HCT116 (cell line): Measurements from ENCODE around the gene SYNC. TPM values are rescaled to one million over a fixed set of nuclear protein-coding genes. Genes with fewer than 3 reads are reported as not detected.

Experiments used
- ATAC-seq: fragments of 200-7000 bp; cut with Tn5 transposase; 2 replicates; pipeline ENCODE4 v1.9.1; 2020; ENCODE audit warnings: mild to moderate bottlenecking, moderate library complexity
- BruUV-seq: library from RNA; stranded (reverse); fragments of 400-500 nt; replicated peaks from 2 replicates; lab custom pipeline; 2021; lab: Mats Ljungman, UMichigan
- CTCF ChIA-PET: fragments of 300-600 bp; sonication (Branson Sonifier 250); formaldehyde crosslinking; loops from one replicate; lab custom pipeline; 2021; ENCODE audit warnings: antibody characterized with exemption; lab: Charles Lee
- POLR2A ChIA-PET: fragments of 300-600, 350-600 bp; sonication (Branson Sonifier 250); formaldehyde crosslinking; loops from one replicate; lab custom pipeline; 2021; ENCODE audit warnings: antibody characterized with exemption; lab: Charles Lee
- RAD21 ChIA-PET, 2 experiments: fragments of 300-600 bp; sonication (Branson Sonifier 250); formaldehyde crosslinking; loops; one replicate each; lab custom pipeline; 2023; ENCODE audit warnings: low total read pairs in 2 of 2; ENCODE audit not compliant: uncharacterized antibody in 2 of 2, unreplicated experiment in 2 of 2, low non-redundant PET in 1 of 2; lab: Charles Lee
- DNase-seq: peaks from one replicate; pipeline ENCODE4 v3.0.0-alpha.2; 2010; ENCODE audit warnings: low read depth, low spot score
- H2AFZ ChIP-seq: fragments of 200-600 bp; shearing (Covaris generic), sonication (generic); 2 replicates; pipeline ENCODE4 v1.6.1; 2017; ENCODE audit warnings: low read depth, mixed run types, mixed read lengths, antibody characterized with exemption, low read length; ENCODE audit not compliant: poor library complexity, severe bottlenecking
- H3K27ac ChIP-seq: 2 replicates; pipeline ENCODE4 v1.5.1; 2012; ENCODE audit warnings: low read depth, low read length
- H3K27me3 ChIP-seq: fragments of 200-600 bp; sonication (generic); 2 replicates; pipeline ENCODE4 v1.6.1; 2016; ENCODE audit warnings: mixed run types, low read length, mixed read lengths; ENCODE audit not compliant: insufficient read depth
- H3K36me3 ChIP-seq, 2 experiments: fragments of 200-500 bp in 1 of 2; fragments of 200-600 bp in 1 of 2; sonication (Bioruptor generic) in 1 of 2; sonication (generic) in 1 of 2; 2 replicates each; pipeline versions ENCODE4 v1.5.1 to v1.6.1; 2014 to 2016; ENCODE audit warnings: low read length in 2 of 2, inconsistent platforms in 1 of 2, mixed read lengths in 1 of 2, mixed run types in 1 of 2; ENCODE audit not compliant: insufficient read depth in 2 of 2, control insufficient read depth in 1 of 2
- H3K4me1 ChIP-seq, 2 experiments: fragments of 200-600 bp in 1 of 2; sonication (generic) in 1 of 2; 2 replicates each; pipeline versions ENCODE4 v1.5.1 to v1.6.1; 2012 to 2017; ENCODE audit warnings: low read length in 2 of 2, inconsistent platforms in 1 of 2, mild to moderate bottlenecking in 1 of 2, mixed read lengths in 1 of 2, mixed run types in 1 of 2, moderate library complexity in 1 of 2; ENCODE audit not compliant: insufficient read depth in 2 of 2, control insufficient read depth in 1 of 2
- H3K4me2 ChIP-seq: fragments of 200-600 bp; sonication (generic); 2 replicates; pipeline ENCODE4 v1.6.1; 2017; ENCODE audit warnings: mixed run types, low read length, mixed read lengths
- H3K4me3 ChIP-seq, 2 experiments: fragments of 200-600 bp in 1 of 2; sonication (generic) in 1 of 2; replicated peaks in 1 of 2; 2 replicates each; pipeline ENCODE4 v1.5.1; 2011 to 2016; ENCODE audit warnings: low read length in 2 of 2, control low read depth in 1 of 2, low read depth in 1 of 2, mild to moderate bottlenecking in 1 of 2, mixed read lengths in 1 of 2, mixed run types in 1 of 2
- H3K79me2 ChIP-seq: fragments of 200-600 bp; sonication (generic); 2 replicates; pipeline ENCODE4 v1.6.1; 2017; ENCODE audit warnings: mild to moderate bottlenecking, mixed run types, low read length, moderate library complexity, mixed read lengths; ENCODE audit not compliant: insufficient read depth
- H3K9ac ChIP-seq: fragments of 200-600 bp; sonication (generic); 2 replicates; pipeline ENCODE4 v1.6.1; 2016; ENCODE audit warnings: low read length, mixed read lengths
- H3K9me2 ChIP-seq: fragments of 200-600 bp; sonication (generic), shearing (Covaris generic); 2 replicates; pipeline ENCODE4 v1.6.1; 2017; ENCODE audit warnings: mixed run types, mild to moderate bottlenecking, moderate library complexity; ENCODE audit not compliant: insufficient read depth
- H3K9me3 ChIP-seq, 2 experiments: fragments of 200-500 bp in 1 of 2; fragments of 200-600 bp in 1 of 2; sonication (Bioruptor generic) in 1 of 2; sonication (generic) in 1 of 2; 2 replicates each; pipeline ENCODE4 v1.6.1; 2014 to 2017; ENCODE audit warnings: low read length in 2 of 2, mixed read lengths in 2 of 2, inconsistent platforms in 1 of 2, low read depth in 1 of 2, mild to moderate bottlenecking in 1 of 2, mixed run types in 1 of 2, moderate library complexity in 1 of 2; ENCODE audit not compliant: control insufficient read depth in 1 of 2, insufficient read depth in 1 of 2
- H4K20me1 ChIP-seq: fragments of 200-600 bp; sonication (generic), shearing (Covaris generic); 2 replicates; pipeline ENCODE4 v1.6.1; 2017; ENCODE audit warnings: mixed run types, mild to moderate bottlenecking, moderate library complexity; ENCODE audit not compliant: insufficient read depth
- CBX3 ChIP-seq: IDR thresholded peaks from 2 replicates; pipeline ENCODE4 v1.6.1; 2012; ENCODE audit warnings: low read depth
- CEBPB ChIP-seq: IDR thresholded peaks from 2 replicates; pipeline ENCODE4 v1.6.1; 2012; ENCODE audit warnings: low read depth
- EGR1 ChIP-seq: IDR thresholded peaks from 2 replicates; pipeline ENCODE4 v1.6.1; 2012; ENCODE audit warnings: low read depth
- EZH2phosphoT487 ChIP-seq: fragments of 200-600 bp; IDR thresholded peaks from 2 replicates; pipeline ENCODE4 v1.6.1; 2018; ENCODE audit warnings: antibody characterized with exemption, borderline replicate concordance
- FOSL1 ChIP-seq: IDR thresholded peaks from 2 replicates; pipeline ENCODE4 v1.6.1; 2012; ENCODE audit warnings: low read depth
- JUND ChIP-seq: IDR thresholded peaks from 2 replicates; pipeline ENCODE4 v1.6.1; 2012
- POLR2A ChIP-seq: IDR thresholded peaks from 2 replicates; pipeline ENCODE4 v1.7.0; 2011; ENCODE audit warnings: borderline replicate concordance; ENCODE audit not compliant: insufficient read depth, insufficient read length; ENCODE audit errors: extremely low read depth
- SIN3A ChIP-seq: IDR thresholded peaks from 2 replicates; pipeline ENCODE4 v1.6.1; 2012; ENCODE audit warnings: low read depth
- YY1 ChIP-seq: IDR thresholded peaks from 2 replicates; pipeline ENCODE4 v1.6.1; 2011; ENCODE audit warnings: low read length, low read depth, moderate library complexity, mild to moderate bottlenecking; ENCODE audit not compliant: insufficient replicate concordance; ENCODE audit errors: extremely low read depth
- ZNF274 ChIP-seq: fragments of 200-500 bp; sonication (Bioruptor generic); IDR thresholded peaks from 2 replicates; pipeline ENCODE4 v1.6.1; 2014; ENCODE audit warnings: mild to moderate bottlenecking, low read depth, low read length, inconsistent platforms
- intact Hi-C: fragments of 100-400 bp; cut with micrococcal nuclease; formaldehyde crosslinking; loops from 2 replicates; pipeline ENCODE4 v1.10.0; 2022
- total RNA-seq: library from RNA; stranded (reverse); gene quantifications from one replicate; pipeline ENCODE4 v1.2.1, GENCODE V29; 2021; ENCODE audit not compliant: unreplicated experiment
- TF ChIP-seq, protein P1 (sequence below): IDR thresholded peaks from 2 replicates; pipeline ENCODE4 v1.6.1; 2012
- TF ChIP-seq, protein P2 (sequence below): IDR thresholded peaks from 2 replicates; pipeline ENCODE4 v1.6.1; 2012; ENCODE audit warnings: low read depth

Gene SYNC
- total RNA-seq, 1 experiment from 2014 or later, result 1.3 TPM

DNA sequence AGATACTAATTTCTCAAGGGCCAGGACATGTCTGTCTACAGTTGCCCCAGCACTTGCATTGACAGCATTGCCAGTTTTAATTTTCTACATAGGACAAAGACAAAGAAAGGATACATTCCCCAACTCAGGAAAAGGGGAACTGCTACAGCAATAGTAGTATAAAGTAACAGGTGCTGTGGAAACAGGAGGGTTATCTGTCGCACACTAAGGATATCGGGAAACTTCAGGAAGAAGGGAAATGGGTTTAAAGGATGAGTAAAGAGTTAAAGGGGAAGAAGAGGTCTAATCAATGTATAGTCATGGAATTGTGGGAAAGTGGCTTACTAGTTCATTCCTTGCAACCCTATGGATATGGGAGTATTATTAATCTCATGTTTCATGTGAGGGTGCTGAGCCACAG lies 16.2 kb downstream of the SYNC start:
- H3K4me1 ChIP-seq, result no peaks in the 10 kb centered on the region
- no peaks in the 10 kb centered on the region for H3K27me3 ChIP-seq
- no peaks in the 10 kb centered on the region for H3K79me2 ChIP-seq
- ChIA-PET CTCF (interaction anchor here (2.0 kb wide), 1 partner anchor 87 kb away, joined by 6 read pairs; no protein-coding TSS in a partner anchor), POLR2A (interaction anchor here (1.1 kb wide), 1 partner anchor 36 kb away, joined by 3 read pairs; the partner anchor contains the start of gene RBBP4), RAD21 (no interaction called here)
- H3K36me3 ChIP-seq, result peaks cover 28 to 44% of the 10 kb centered on the region in 2 experiments
- ATAC-seq (no peak), DNase-seq (no peak)
- H3K9me2 ChIP-seq, result no peaks in the 10 kb centered on the region
- TF ChIP-seq YY1 (no peak), POLR2A (no peak), SIN3A (no peak), JUND (no peak), EZH2phosphoT487 (no peak), CBX3 (no peak), FOSL1 (no peak), EGR1 (no peak), CEBPB (no peak), ZNF274 (no peak)
- TF ChIP-seq, protein P1, sequence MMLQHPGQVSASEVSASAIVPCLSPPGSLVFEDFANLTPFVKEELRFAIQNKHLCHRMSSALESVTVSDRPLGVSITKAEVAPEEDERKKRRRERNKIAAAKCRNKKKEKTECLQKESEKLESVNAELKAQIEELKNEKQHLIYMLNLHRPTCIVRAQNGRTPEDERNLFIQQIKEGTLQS, result no peak
- TF ChIP-seq, protein P2, sequence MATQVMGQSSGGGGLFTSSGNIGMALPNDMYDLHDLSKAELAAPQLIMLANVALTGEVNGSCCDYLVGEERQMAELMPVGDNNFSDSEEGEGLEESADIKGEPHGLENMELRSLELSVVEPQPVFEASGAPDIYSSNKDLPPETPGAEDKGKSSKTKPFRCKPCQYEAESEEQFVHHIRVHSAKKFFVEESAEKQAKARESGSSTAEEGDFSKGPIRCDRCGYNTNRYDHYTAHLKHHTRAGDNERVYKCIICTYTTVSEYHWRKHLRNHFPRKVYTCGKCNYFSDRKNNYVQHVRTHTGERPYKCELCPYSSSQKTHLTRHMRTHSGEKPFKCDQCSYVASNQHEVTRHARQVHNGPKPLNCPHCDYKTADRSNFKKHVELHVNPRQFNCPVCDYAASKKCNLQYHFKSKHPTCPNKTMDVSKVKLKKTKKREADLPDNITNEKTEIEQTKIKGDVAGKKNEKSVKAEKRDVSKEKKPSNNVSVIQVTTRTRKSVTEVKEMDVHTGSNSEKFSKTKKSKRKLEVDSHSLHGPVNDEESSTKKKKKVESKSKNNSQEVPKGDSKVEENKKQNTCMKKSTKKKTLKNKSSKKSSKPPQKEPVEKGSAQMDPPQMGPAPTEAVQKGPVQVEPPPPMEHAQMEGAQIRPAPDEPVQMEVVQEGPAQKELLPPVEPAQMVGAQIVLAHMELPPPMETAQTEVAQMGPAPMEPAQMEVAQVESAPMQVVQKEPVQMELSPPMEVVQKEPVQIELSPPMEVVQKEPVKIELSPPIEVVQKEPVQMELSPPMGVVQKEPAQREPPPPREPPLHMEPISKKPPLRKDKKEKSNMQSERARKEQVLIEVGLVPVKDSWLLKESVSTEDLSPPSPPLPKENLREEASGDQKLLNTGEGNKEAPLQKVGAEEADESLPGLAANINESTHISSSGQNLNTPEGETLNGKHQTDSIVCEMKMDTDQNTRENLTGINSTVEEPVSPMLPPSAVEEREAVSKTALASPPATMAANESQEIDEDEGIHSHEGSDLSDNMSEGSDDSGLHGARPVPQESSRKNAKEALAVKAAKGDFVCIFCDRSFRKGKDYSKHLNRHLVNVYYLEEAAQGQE, result no peak
- no peak overlapping the region for H3K4me2 ChIP-seq
- H3K27ac ChIP-seq, result no peak overlapping the region
- intact Hi-C loops, result no loop called here
- BruUV-seq, result no TSS peak
- H3K4me3 ChIP-seq, result no peak overlapping the region
- no peaks in the 10 kb centered on the region for H4K20me1 ChIP-seq
- no peak overlapping the region for H3K9ac ChIP-seq
- no peak overlapping the region for H2AFZ ChIP-seq
- no peaks in the 10 kb centered on the region for H3K9me3 ChIP-seq
